ENCODE data around the gene B4GALT5. TPM values are rescaled to one million over a fixed set of nuclear protein-coding genes. Genes with fewer than 3 reads are reported as not detected.
A peak's percentile ranks its signal among the peaks of the same experiment; 100 is the strongest.
"Not testable (repeated sequence)": the region's sequence is repeated elsewhere in the genome, so short reads cannot be mapped to it uniquely, and the experiment has no call there.

Gene B4GALT5
- total RNA-seq, 1 donor from 2014 or later: 31.0 TPM

GRCh38 chr20:49633023-49633422 is 80.7 kb downstream of the B4GALT5 start:
- no peak for DNase-seq
- Histone ChIP-seq H3K27me3 (ENCODE audit: low read depth) (no peaks in the 10 kb centered on the region), H3K4me3 (no peak overlapping the region), H3K27ac (replicated peaks) (no peak overlapping the region), H3K36me3 (peaks cover 31% of the 10 kb centered on the region), H3K4me1 (peaks cover 45% of the 10 kb centered on the region), H3K9me3 (replicated peaks) (peaks cover 10% of the 10 kb centered on the region)
- no peak for TF ChIP-seq CTCF (IDR thresholded peaks at IDR 0.05; ENCODE audit: borderline replicate concordance)
- intact Hi-C loops (cut with micrococcal nuclease): loop anchor here (10.0 kb wide), 1 partner anchor 62 kb away; no protein-coding TSS in a partner anchor

GRCh38 chr20:49631856-49632418 is 81.7 kb downstream of the B4GALT5 start:
- no peak overlapping the region for H3K4me3 ChIP-seq
- peaks cover 38% of the 10 kb centered on the region for H3K4me1 ChIP-seq
- intact Hi-C loops (cut with micrococcal nuclease): loop anchor here (10.0 kb wide), 1 partner anchor 63 kb away; no protein-coding TSS in a partner anchor
- H3K27ac ChIP-seq (replicated peaks): no peak overlapping the region
- H3K9me3 ChIP-seq (replicated peaks): peaks cover 10% of the 10 kb centered on the region
- H3K27me3 ChIP-seq (ENCODE audit: low read depth): no peaks in the 10 kb centered on the region
- no peak for TF ChIP-seq CTCF (IDR thresholded peaks at IDR 0.05; ENCODE audit: borderline replicate concordance)
- peaks cover 25% of the 10 kb centered on the region for H3K36me3 ChIP-seq
- no peak for DNase-seq

GRCh38 chr20:49631061-49631716 is 82.5 kb downstream of the B4GALT5 start:
- TF ChIP-seq CTCF (IDR thresholded peaks at IDR 0.05; ENCODE audit: borderline replicate concordance): no peak
- intact Hi-C loops (cut with micrococcal nuclease): loop anchor here (10.0 kb wide), 1 partner anchor 64 kb away; no protein-coding TSS in a partner anchor
- Histone ChIP-seq H3K36me3 (peaks cover 21% of the 10 kb centered on the region), H3K27ac (replicated peaks) (peak overlapping the region; percentile 59), H3K27me3 (ENCODE audit: low read depth) (no peaks in the 10 kb centered on the region), H3K4me1 (peaks cover 34% of the 10 kb centered on the region), H3K4me3 (no peak overlapping the region), H3K9me3 (replicated peaks) (peaks cover 10% of the 10 kb centered on the region)
- DNase-seq: no peak

GRCh38 chr20:49630396-49630951 is 83.2 kb downstream of the B4GALT5 start:
- intact Hi-C loops (cut with micrococcal nuclease): loop anchor here (10.0 kb wide), 1 partner anchor 64 kb away; no protein-coding TSS in a partner anchor
- no peak for DNase-seq
- H3K27me3 ChIP-seq (ENCODE audit: low read depth): no peaks in the 10 kb centered on the region
- no peak overlapping the region for H3K4me3 ChIP-seq
- H3K9me3 ChIP-seq (replicated peaks): peaks cover 10% of the 10 kb centered on the region
- peaks cover 34% of the 10 kb centered on the region for H3K4me1 ChIP-seq
- TF ChIP-seq CTCF (IDR thresholded peaks at IDR 0.05; ENCODE audit: borderline replicate concordance): no peak
- peak overlapping the region; percentile 59 for H3K27ac ChIP-seq (replicated peaks)
- peaks cover 15% of the 10 kb centered on the region for H3K36me3 ChIP-seq

- intact Hi-C loops (cut with micrococcal nuclease): loop anchor here (10.0 kb wide), 1 partner anchor 65 kb away; no protein-coding TSS in a partner anchor
- TF ChIP-seq CTCF (IDR thresholded peaks at IDR 0.05; ENCODE audit: borderline replicate concordance): no peak
- peaks cover 10% of the 10 kb centered on the region for H3K9me3 ChIP-seq (replicated peaks)
- no peak overlapping the region for H3K4me3 ChIP-seq
- H3K4me1 ChIP-seq: peaks cover 27% of the 10 kb centered on the region
- H3K27ac ChIP-seq (replicated peaks): no peak overlapping the region
- H3K27me3 ChIP-seq (ENCODE audit: low read depth): no peaks in the 10 kb centered on the region
- no peak for DNase-seq
- H3K36me3 ChIP-seq: peaks cover 6% of the 10 kb centered on the region
These were observed 84.1 kb downstream of the B4GALT5 start for GRCh38 chr20:49629606-49630005.

GRCh38 chr20:49628280-49628679 is 85.4 kb downstream of the B4GALT5 start:
- peaks cover 10% of the 10 kb centered on the region for H3K9me3 ChIP-seq (replicated peaks)
- intact Hi-C loops (cut with micrococcal nuclease): not testable (repeated sequence)

More at GRCh38 chr20:49628280-49628679, 85.4 kb downstream of the B4GALT5 start:
- H3K4me3 ChIP-seq; H3K27ac ChIP-seq (replicated peaks); H3K27me3 ChIP-seq (ENCODE audit: low read depth); H3K36me3 ChIP-seq; DNase-seq: not testable (repeated sequence)
- H3K4me1 ChIP-seq: peaks cover 26% of the 10 kb centered on the region
